SK-N-MC (cell line): ENCODE measurements around the gene SMARCD1.

Source experiments
- DNase-seq: peaks from one replicate; pipeline ENCODE4 v3.0.0-alpha.2; 2011; ENCODE audit warnings: low read depth, low spot score
- H3K27ac ChIP-seq: fragments of 200-600 bp; sonication (generic); 2 replicates; pipeline ENCODE4 v1.5.1; 2016; ENCODE audit warnings: mixed run types
- H3K36me3 ChIP-seq: fragments of 200-600 bp; sonication (generic); 2 replicates; pipeline ENCODE4 v1.6.1; 2017; ENCODE audit warnings: antibody characterized with exemption, low read length, mixed read lengths; ENCODE audit not compliant: insufficient read depth
- H3K4me3 ChIP-seq: fragments of 200-600 bp; sonication (generic); 2 replicates; pipeline ENCODE4 v1.5.1; 2016
- H3K9ac ChIP-seq: fragments of 200-600 bp; sonication (generic); 2 replicates; pipeline ENCODE4 v1.8.0; 2017; ENCODE audit warnings: mixed run types, mixed read lengths; ENCODE audit not compliant: insufficient read length
- H3K9me3 ChIP-seq: fragments of 200-600 bp; sonication (generic); 2 replicates; pipeline ENCODE4 v1.6.1; 2017; ENCODE audit warnings: low read depth, mild to moderate bottlenecking, antibody characterized with exemption, low read length, moderate library complexity, mixed read lengths
- EZH2 ChIP-seq: fragments of 200-600 bp; sonication (generic); IDR thresholded peaks from one replicate; pipeline ENCODE4 v1.6.1; 2017; ENCODE audit warnings: antibody characterized with exemption
- FOXP2 ChIP-seq: optimal IDR thresholded peaks from 2 replicates; pipeline ENCODE3; 2011; ENCODE audit warnings: mild to moderate bottlenecking, moderate library complexity; ENCODE audit not compliant: insufficient read depth; ENCODE audit errors: extremely low read length, control extremely low read depth
- POLR2AphosphoS5 ChIP-seq: IDR thresholded peaks from 2 replicates; pipeline ENCODE4 v1.6.1; 2012; ENCODE audit warnings: mild to moderate bottlenecking, low read depth, low read length, borderline replicate concordance

SMARCD1 gene

DNA sequence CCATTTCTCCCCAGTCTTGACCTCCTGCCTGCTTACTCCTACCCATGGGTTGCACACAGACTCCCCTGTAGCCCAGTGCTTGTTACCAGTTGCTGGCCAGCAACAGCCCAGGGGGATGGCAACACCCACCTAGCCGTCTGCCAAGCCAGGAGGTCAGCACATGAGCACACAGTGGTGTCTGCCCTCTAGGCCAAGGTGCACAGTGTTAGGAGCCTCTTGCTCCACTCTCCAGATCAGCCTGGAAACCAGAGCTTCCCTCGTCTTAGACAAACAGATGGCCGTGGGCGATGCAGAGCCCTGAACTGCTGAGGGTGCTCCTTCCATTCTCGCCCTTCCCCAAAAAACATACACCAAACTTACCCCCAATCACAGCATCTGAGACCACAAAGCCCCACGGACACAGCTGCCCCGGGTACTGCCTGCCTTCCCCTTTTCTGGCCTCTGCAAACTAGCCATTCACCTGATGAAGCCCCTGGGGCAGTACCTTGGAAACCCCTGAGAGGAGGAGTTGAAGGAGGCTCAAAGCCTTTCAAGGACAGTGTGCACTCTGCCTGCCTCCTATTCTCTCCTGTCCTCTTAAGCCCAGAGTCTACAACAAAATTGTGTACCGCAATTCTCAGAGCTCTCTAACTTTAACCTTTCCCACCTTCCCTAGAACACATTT, 17.6 kb downstream of the SMARCD1 start:
- no peak overlapping the region for H3K4me3 ChIP-seq
- no peak overlapping the region for H3K27ac ChIP-seq
- no peaks in the 10 kb centered on the region for H3K9me3 ChIP-seq
- peaks cover 33% of the 10 kb centered on the region; the same call in 1 of the 2 replicates for H3K36me3 ChIP-seq
- TF ChIP-seq POLR2AphosphoS5 = no peak
- no peak for TF ChIP-seq EZH2
- TF ChIP-seq FOXP2 = no peak
- no peak overlapping the region for H3K9ac ChIP-seq
- no peak for DNase-seq

DNA sequence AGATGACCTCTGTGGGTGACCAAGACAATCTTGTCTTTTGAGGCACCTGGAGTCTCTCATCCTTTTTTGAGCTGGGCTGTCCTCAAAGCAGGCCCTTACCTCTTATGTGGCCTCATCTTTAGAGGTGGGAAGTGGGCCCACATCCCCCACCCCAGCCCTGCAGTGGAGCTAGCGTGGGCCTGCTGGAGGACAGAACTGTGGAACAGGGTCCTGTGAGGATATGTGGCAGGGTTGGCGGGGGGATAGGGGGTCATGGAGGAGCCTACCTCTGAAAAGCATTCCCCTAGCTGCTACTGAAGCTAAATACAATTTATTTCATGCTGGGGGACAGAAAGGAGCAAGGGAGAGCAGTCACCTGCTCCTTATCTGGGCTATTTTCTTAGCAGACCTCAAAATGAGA, 18.2 kb downstream of the SMARCD1 start:
- no peak for DNase-seq
- H3K9ac ChIP-seq = no peak overlapping the region
- H3K4me3 ChIP-seq = no peak overlapping the region
- peaks cover 27% of the 10 kb centered on the region; the same call in 1 of the 2 replicates for H3K36me3 ChIP-seq
- no peak overlapping the region for H3K27ac ChIP-seq
- H3K9me3 ChIP-seq = no peaks in the 10 kb centered on the region
- TF ChIP-seq EZH2 = no peak
- TF ChIP-seq POLR2AphosphoS5 = no peak
- no peak for TF ChIP-seq FOXP2

DNA sequence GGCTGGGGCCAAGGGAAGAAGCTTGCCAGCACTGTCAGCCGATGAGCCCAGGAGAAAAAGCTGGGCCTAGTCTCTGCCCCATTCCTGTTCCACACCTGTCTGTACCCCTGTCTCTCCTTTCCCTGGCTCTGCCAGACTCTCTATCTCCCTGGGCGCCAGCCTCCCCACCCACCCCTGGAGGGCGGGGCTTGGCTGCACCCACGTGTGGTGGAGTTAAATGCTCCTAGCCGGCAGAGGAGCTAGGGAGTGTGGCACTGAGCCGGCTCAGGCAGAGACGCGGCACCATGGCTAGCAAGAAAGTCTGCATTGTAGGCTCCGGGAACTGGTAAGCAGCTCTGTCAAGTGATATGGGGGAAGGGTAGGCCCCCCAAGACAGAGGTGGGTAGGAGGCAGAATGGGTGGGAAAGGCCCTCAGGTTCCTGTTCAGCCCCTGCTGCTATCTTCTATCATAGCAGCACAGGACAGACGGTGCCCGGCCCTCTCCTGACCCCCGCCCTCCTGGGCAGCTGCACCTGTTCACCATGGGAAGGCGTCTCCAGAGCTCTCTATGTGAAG, 18.7 kb downstream of the SMARCD1 start, which contains the start of gene GPD1:
TSS of gene GPD1 (plus strand) at position 242 of the 555 bp plus-strand sequence. CDS start at position 285, 43 bp downstream.
- DNase-seq = no peak
- H3K27ac ChIP-seq = no peak within 1 kb of the TSS
- TF ChIP-seq EZH2 (no peak), POLR2AphosphoS5 (0 out of 2 replicates have a peak, but pooled peaks have one; percentile 22)
- H3K4me3 ChIP-seq = no peak within 1 kb of the TSS
- H3K9ac ChIP-seq = no peak within 1 kb of the TSS
- peaks cover 22% of the 10 kb centered on the region; the same call in 1 of the 2 replicates for H3K36me3 ChIP-seq
- no peaks in the 10 kb centered on the region for H3K9me3 ChIP-seq

DNA sequence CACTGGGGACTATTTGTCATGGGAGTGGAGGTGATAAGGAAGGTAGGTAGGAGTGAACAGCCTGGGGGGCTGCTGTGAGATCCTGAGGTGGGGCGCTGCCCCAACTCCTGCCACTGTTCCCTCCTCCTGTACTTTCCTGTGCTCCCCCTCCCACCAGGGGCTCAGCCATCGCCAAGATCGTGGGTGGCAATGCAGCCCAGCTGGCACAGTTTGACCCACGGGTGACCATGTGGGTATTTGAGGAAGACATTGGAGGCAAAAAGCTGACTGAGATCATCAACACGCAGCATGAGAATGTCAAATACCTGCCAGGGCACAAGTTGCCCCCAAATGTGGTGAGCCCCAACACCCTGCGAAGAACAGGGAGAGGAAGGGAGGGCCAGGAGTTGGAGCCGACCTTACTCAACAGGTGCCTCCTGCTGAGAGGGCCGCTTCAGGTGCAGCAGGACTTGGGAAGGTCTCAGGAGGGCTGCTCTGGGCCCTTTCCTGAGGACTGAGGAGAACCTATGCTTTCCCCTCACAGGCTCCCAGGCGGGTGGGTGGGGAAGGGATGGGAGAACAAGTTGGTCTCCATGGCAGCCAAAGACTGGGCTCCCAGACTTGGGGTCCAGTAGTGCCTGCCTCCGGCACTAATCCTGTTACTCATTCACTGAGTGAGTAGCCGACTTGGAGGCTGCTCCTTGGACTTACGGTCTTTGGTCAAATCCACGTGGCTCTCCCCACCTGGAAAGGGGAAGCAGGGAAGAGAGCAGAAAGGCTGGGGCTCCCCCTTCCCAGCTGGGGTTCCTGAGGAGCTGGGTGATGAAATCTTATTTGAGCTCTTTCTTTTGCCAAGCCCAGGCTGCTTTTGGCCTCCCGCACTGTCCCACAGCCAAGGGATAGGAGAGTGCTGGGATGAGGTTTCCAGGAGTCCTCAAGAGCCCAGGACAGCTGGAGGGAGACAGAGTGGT, 19.6 kb downstream of the SMARCD1 start:
- TF ChIP-seq EZH2 (no peak), POLR2AphosphoS5 (no peak), FOXP2 (no peak)
- H3K27ac ChIP-seq = no peak overlapping the region
- H3K9me3 ChIP-seq = no peaks in the 10 kb centered on the region
- no peak overlapping the region for H3K4me3 ChIP-seq
- peaks cover 14% of the 10 kb centered on the region; the same call in 1 of the 2 replicates for H3K36me3 ChIP-seq
- H3K9ac ChIP-seq = no peak overlapping the region
- no peak for DNase-seq

DNA sequence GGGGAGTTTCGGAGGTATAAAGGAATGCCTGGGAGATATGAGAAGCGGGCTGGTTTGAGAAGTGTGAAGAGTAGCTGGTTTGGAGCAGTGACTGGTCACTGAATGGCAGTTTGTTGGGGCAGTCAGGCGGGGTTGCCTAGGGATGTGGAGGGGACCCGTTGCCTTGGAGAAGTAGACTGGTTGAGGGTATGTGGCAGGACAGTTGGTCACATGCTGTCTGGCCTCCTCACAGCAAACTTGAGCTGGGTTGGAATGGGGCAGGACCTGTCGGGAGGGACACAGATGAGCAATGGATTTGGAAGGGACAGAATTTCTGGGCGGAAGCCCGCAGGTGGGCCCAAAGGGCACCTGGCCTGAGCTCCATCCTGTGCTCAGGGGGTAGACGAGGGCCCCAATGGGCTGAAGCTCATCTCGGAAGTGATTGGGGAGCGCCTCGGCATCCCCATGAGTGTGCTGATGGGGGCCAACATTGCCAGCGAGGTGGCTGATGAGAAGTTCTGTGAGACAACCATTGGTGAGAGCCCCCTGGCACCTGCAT, 20.8 kb downstream of the SMARCD1 start:
- Histone ChIP-seq H3K27ac (no peak overlapping the region), H3K9ac (no peak overlapping the region), H3K4me3 (no peak overlapping the region), H3K36me3 (peaks cover 4% of the 10 kb centered on the region; the same call in 1 of the 2 replicates), H3K9me3 (no peaks in the 10 kb centered on the region)
- DNase-seq = no peak
- TF ChIP-seq FOXP2 (no peak), EZH2 (no peak), POLR2AphosphoS5 (no peak)

DNA sequence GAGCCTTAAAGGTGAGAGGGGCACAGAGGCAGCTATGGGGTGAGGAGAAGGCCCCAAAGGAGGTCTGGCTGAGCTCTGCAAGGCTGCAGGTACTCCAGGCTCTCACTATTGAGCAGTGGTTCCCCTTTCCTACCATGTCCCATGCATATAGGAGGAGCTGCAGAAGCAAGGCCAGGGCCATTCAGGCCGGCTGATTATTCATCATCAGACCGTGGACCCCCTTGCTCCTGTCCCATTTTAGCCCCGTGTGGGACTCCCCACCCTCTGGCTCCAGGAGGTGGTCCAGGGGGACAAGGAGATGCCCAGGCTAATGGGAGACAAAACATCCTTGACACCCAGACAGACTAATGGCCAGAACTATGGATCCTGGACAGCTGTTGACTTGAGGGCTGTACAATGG, 21.8 kb downstream of the SMARCD1 start:
- H3K9ac ChIP-seq = no peak overlapping the region
- no peak for TF ChIP-seq POLR2AphosphoS5
- TF ChIP-seq FOXP2 = no peak
- no peak for TF ChIP-seq EZH2

DNA sequence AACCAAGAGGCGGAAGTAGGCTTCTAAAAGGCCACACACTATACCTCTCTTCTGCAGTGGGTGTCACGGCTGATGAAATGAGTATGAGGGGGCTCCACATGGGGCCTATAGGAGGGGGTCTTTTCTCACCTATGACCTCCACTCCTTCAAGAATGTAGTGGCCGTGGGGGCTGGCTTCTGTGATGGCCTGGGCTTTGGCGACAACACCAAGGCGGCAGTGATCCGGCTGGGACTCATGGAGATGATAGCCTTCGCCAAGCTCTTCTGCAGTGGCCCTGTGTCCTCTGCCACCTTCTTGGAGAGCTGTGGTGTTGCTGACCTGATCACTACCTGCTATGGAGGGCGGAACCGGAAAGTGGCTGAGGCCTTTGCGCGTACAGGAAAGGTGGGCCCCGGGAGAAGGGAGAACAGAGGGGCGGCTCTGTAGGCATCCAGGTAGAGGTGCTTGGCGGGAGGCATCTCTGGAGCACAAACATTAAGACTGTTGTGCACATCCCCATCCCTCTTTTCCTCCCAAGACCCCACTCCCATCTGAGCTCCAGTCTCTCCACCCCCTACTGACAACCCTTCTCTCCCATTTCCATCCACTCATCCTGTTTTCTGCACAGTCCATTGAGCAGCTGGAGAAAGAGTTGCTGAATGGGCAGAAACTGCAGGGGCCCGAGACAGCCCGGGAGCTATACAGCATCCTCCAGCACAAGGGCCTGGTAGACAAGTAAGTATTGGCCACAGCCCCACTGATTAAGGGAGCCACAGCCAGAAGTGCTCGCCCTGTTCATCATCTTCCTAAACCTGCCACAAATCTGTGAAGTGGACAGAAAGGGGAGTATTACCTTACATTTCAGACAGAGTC, 22.5 kb downstream of the SMARCD1 start:
- no peaks in the 10 kb centered on the region for H3K9me3 ChIP-seq
- TF ChIP-seq POLR2AphosphoS5 = no peak
- TF ChIP-seq FOXP2 = no peak
- no peak for TF ChIP-seq EZH2
- no peak overlapping the region for H3K9ac ChIP-seq
- H3K36me3 ChIP-seq = no peaks in the 10 kb centered on the region
- DNase-seq = no peak
- no peak overlapping the region for H3K4me3 ChIP-seq
- no peak overlapping the region for H3K27ac ChIP-seq

More for the DNA sequence above, 21.8 kb downstream of the SMARCD1 start:
- H3K4me3 ChIP-seq = no peak overlapping the region
- H3K36me3 ChIP-seq = peaks cover 1% of the 10 kb centered on the region; the same call in 1 of the 2 replicates
- H3K27ac ChIP-seq = no peak overlapping the region
- H3K9me3 ChIP-seq = no peaks in the 10 kb centered on the region
- no peak for DNase-seq

DNA sequence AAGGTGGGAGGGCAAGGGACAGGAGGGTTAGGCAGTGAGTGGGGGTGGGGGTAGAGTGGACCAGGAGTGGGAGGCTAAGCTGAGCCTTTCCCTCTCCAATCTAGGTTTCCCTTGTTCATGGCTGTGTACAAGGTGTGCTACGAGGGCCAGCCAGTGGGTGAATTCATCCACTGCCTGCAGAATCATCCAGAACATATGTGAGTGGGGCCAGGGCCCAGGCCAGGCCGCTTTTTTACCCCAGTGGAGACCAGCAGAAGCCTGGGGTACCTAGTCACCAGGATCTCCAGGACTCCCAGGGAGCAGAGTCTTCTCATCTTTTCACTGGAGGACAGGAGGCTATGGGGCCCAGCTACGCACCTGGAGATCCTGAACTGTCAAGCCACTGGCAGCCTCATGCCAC, 24.2 kb downstream of the SMARCD1 start:
- Histone ChIP-seq H3K9ac (no peak overlapping the region), H3K4me3 (no peak overlapping the region), H3K27ac (0 out of 2 replicates have a peak overlapping the region, but pooled peaks have one; percentile 85), H3K9me3 (no peaks in the 10 kb centered on the region), H3K36me3 (no peaks in the 10 kb centered on the region)
- TF ChIP-seq EZH2 (no peak), FOXP2 (no peak), POLR2AphosphoS5 (no peak)
- no peak for DNase-seq
